K562 (cell line): ENCODE results near the gene GLOD4. TPM values are rescaled to one million over a fixed set of nuclear protein-coding genes. Genes with fewer than 3 reads are reported as not detected.

ENCODE experiments used
- ATAC-seq: fragments of 200-7000 bp; cut with Tn5 transposase; 3 replicates; pipeline ENCODE4 v1.9.1; 2020; ENCODE audit warnings: moderate library complexity
- BruUV-seq: library from RNA; stranded (reverse); fragments of 400-500 nt; replicated peaks from 2 replicates; lab custom pipeline; 2021; lab: Mats Ljungman, UMichigan
- CTCF ChIA-PET: fragments of 300-600 bp; formaldehyde crosslinking; extraction: SDS; loops from one replicate; lab custom pipeline; 2021; ENCODE audit warnings: low intra/inter-chr PET ratio; lab: Yijun Ruan, JAX
- POLR2A ChIA-PET: fragments of 300-600, 350-650 bp; sonication (Branson Sonifier 250); formaldehyde crosslinking; extraction: SDS; loops from one replicate; lab custom pipeline; 2021; ENCODE audit warnings: antibody characterized with exemption, inconsistent platforms; lab: Yijun Ruan, JAX
- DNase-seq, 4 experiments: peaks; one replicate each; pipeline versions ENCODE4 v3.0.0 to v3.0.0-alpha.2; 2011 to 2018; ENCODE audit warnings: low spot score in 3 of 4, mixed read lengths in 3 of 4; ENCODE audit errors: extremely low read depth in 1 of 4
- FAIRE-seq: peaks from 2 replicates; lab custom pipeline; 2011; peaks lifted over from hg19 to GRCh38; lab: Jason Lieb, UNC
- H2AFZ ChIP-seq: 2 replicates; pipeline ENCODE4 v1.6.0; 2011; ENCODE audit warnings: low read depth, low read length, control low read depth, inconsistent platforms
- H3K27ac ChIP-seq: fragments of 200-600 bp; 3 replicates; pipeline ENCODE4 v1.8.0; 2011; ENCODE audit warnings: low read depth, mild to moderate bottlenecking, control low read depth, inconsistent platforms, low read length, moderate library complexity, mixed read lengths; ENCODE audit errors: extremely low read depth
- H3K27me3 ChIP-seq, 2 experiments: fragments of 300-600 bp in 1 of 2; 2 replicates in 1 of 2; 3 replicates in 1 of 2; pipeline versions ENCODE4 v1.6.0 to v1.8.0; 2011; ENCODE audit warnings: inconsistent platforms in 2 of 2, low read length in 2 of 2, mild to moderate bottlenecking in 1 of 2, mixed read lengths in 1 of 2, moderate library complexity in 1 of 2; ENCODE audit not compliant: control insufficient read depth in 2 of 2, insufficient read depth in 2 of 2
- H3K36me3 ChIP-seq: fragments of 300-600 bp; 3 replicates; pipeline ENCODE4 v1.8.0; 2011; ENCODE audit warnings: mild to moderate bottlenecking, low read length, inconsistent platforms; ENCODE audit not compliant: control insufficient read depth, insufficient read depth
- H3K4me1 ChIP-seq, 2 experiments: fragments of 200-600 bp in 1 of 2; replicated peaks in 1 of 2; 2 replicates in 1 of 2; 3 replicates in 1 of 2; pipeline versions ENCODE4 v1.5.1 to v1.8.0; 2011; ENCODE audit warnings: inconsistent platforms in 2 of 2, low read length in 2 of 2, mild to moderate bottlenecking in 1 of 2, mixed read lengths in 1 of 2, moderate library complexity in 1 of 2; ENCODE audit not compliant: control insufficient read depth in 2 of 2, insufficient read depth in 2 of 2
- H3K4me2 ChIP-seq: 2 replicates; pipeline ENCODE4 v1.6.1; 2011; ENCODE audit warnings: low read length, control low read depth, inconsistent platforms, mixed read lengths; ENCODE audit not compliant: insufficient read depth
- H3K4me3 ChIP-seq: fragments of 200-600 bp; sonication (generic), shearing (Covaris generic); 2 replicates; pipeline ENCODE4 v1.5.1; 2016; ENCODE audit warnings: control low read depth, inconsistent platforms
- H3K79me2 ChIP-seq: fragments of 200-600 bp; 3 replicates; pipeline ENCODE4 v1.8.0; 2011; ENCODE audit warnings: low read length, inconsistent platforms; ENCODE audit not compliant: control insufficient read depth, insufficient read depth
- H3K9ac ChIP-seq, 2 experiments: 2 replicates each; pipeline versions ENCODE4 v1.6.0 to v1.6.1; 2011; ENCODE audit warnings: low read depth in 2 of 2, low read length in 2 of 2, control low read depth in 1 of 2, inconsistent platforms in 1 of 2, mild to moderate bottlenecking in 1 of 2, mixed read lengths in 1 of 2; ENCODE audit not compliant: insufficient read depth in 1 of 2
- H3K9me1 ChIP-seq: one replicate; pipeline ENCODE4 v1.6.0; 2011; ENCODE audit warnings: inconsistent platforms, mild to moderate bottlenecking, low read length, moderate library complexity; ENCODE audit not compliant: control insufficient read depth, insufficient read depth
- H3K9me3 ChIP-seq: replicated peaks from 2 replicates; pipeline ENCODE4 v1.5.1; 2011; ENCODE audit warnings: low read depth, low read length, inconsistent platforms; ENCODE audit not compliant: control insufficient read depth, insufficient read depth
- H4K20me1 ChIP-seq: replicated peaks from 2 replicates; pipeline ENCODE4 v1.6.1; 2011; ENCODE audit warnings: low read length, inconsistent platforms, mixed read lengths; ENCODE audit not compliant: control insufficient read depth, insufficient read depth
- FOXJ2 ChIP-seq: fragments of 200-800 bp; sonication (Bioruptor generic); IDR thresholded peaks from 2 replicates; pipeline ENCODE4 v1.6.1; 2016; ENCODE audit warnings: missing genetic modification characterization, missing compliant biosample characterization
- HIVEP1 ChIP-seq: fragments of 250-450 bp; sonication (Bioruptor Pico); IDR thresholded peaks from 2 replicates; pipeline ENCODE4 v1.4.0; 2020; ENCODE audit warnings: mild to moderate bottlenecking
- KLF16 ChIP-seq: IDR thresholded peaks from 2 replicates; pipeline ENCODE4 v1.6.1; 2016; ENCODE audit warnings: antibody characterized with exemption
- SMAD4 ChIP-seq: fragments of 250-450 bp; sonication (Bioruptor Pico); conservative IDR thresholded peaks from 2 replicates; pipeline ENCODE4 v1.8.0; 2021; ENCODE audit warnings: inconsistent platforms, mild to moderate bottlenecking, moderate library complexity
- TEAD1 ChIP-seq, 2 experiments: fragments of 450-650 bp in 1 of 2; sonication (generic) in 1 of 2; formaldehyde crosslinking; IDR thresholded peaks; 2 replicates each; pipeline versions ENCODE4 v1.4.0 to v1.8.0; 2020 to 2022; ENCODE audit warnings: mild to moderate bottlenecking in 2 of 2, missing genetic modification reagents in 1 of 2
- ZNF197 ChIP-seq: fragments of 200-800 bp; sonication (Bioruptor generic); IDR thresholded peaks from 2 replicates; pipeline ENCODE4 v1.6.1; 2016; ENCODE audit warnings: low read depth, missing genetic modification characterization, missing compliant biosample characterization
- ZNF354B ChIP-seq: fragments of 250-450 bp; sonication (Bioruptor Pico); IDR thresholded peaks from 2 replicates; pipeline ENCODE4 v1.4.0; 2020
- WGBS: fragments of 100-300 bp; shearing (Covaris generic); methylation state at CpG from one replicate; pipeline ENCODE4 v1.1.6; 2016; ENCODE audit warnings: low coverage, mixed read lengths; ENCODE audit not compliant: insufficient coverage; ENCODE audit errors: missing lambda C conversion rate; 5-methylcytosine and 5-hydroxymethylcytosine counted together
- in situ Hi-C: fragments of 300-500 bp; cut with MboI; formaldehyde crosslinking; loops from 4 replicates; pipeline ENCODE4 v1.15.0; 2018; ENCODE audit warnings: inconsistent platforms, mixed read lengths
- intact Hi-C: fragments of 100-400 bp; cut with micrococcal nuclease; formaldehyde crosslinking; loops from 2 replicates; pipeline ENCODE4 v1.14.2; 2022
- polyA plus RNA-seq, 8 experiments: library from polyadenylated mRNA; depleted of rRNA in 4 of 8; stranded (reverse) in 5 of 8; unstranded in 3 of 8; fragments of >200 nt; fragmentation: Nextera tagmentation in 2 of 8; fragmentation: Illumina TruSeq in 1 of 8; extraction: Ambion mirVana in 2 of 8; extraction: Trizol in 1 of 8; gene quantifications; 2 replicates each; pipeline versions ENCODE4 v1.2.1 to v1.2.3, GENCODE V29; 2011 to 2014; ENCODE audit warnings: inconsistent platforms in 1 of 8, missing spikeins in 1 of 8
- total RNA-seq, 7 experiments: library from RNA; depleted of rRNA in 6 of 7; stranded (reverse); fragments of >200 nt in 6 of 7; fragmentation: Illumina TruSeq in 2 of 7; extraction: Trizol in 2 of 7; gene quantifications; 2 replicates each; pipeline versions ENCODE4 v1.2.1 to v1.2.3, GENCODE V29; 2011 to 2021; ENCODE audit warnings: low replicate concordance in 1 of 7
- TF ChIP-seq, protein P1 (sequence below): fragments of 450-650 bp; IDR thresholded peaks from 2 replicates; pipeline ENCODE4 v1.6.1; 2016; ENCODE audit warnings: borderline replicate concordance
- TF ChIP-seq, protein P2 (sequence below): sonication (generic); formaldehyde crosslinking; IDR thresholded peaks from 2 replicates; pipeline ENCODE4 v1.8.1; 2023; ENCODE audit warnings: mild to moderate bottlenecking, missing genetic modification reagents
- TF ChIP-seq, protein P3 (sequence below): sonication (generic); formaldehyde crosslinking; IDR thresholded peaks from 2 replicates; pipeline ENCODE4 v1.8.0; 2022; ENCODE audit warnings: mild to moderate bottlenecking, missing genetic modification reagents
- TF ChIP-seq, protein P4 (sequence below): fragments of 250-450 bp; sonication (Bioruptor Pico); IDR thresholded peaks from 2 replicates; pipeline ENCODE4 v1.5.0; 2021

GLOD4 gene
- total and polyA plus RNA-seq, 9 of the 15 experiments (the other 6 are each of a cell fraction or from before 2014, with no cell fraction given): 52.0 to 109 (median 64.9) TPM

- TF ChIP-seq, protein P1, sequence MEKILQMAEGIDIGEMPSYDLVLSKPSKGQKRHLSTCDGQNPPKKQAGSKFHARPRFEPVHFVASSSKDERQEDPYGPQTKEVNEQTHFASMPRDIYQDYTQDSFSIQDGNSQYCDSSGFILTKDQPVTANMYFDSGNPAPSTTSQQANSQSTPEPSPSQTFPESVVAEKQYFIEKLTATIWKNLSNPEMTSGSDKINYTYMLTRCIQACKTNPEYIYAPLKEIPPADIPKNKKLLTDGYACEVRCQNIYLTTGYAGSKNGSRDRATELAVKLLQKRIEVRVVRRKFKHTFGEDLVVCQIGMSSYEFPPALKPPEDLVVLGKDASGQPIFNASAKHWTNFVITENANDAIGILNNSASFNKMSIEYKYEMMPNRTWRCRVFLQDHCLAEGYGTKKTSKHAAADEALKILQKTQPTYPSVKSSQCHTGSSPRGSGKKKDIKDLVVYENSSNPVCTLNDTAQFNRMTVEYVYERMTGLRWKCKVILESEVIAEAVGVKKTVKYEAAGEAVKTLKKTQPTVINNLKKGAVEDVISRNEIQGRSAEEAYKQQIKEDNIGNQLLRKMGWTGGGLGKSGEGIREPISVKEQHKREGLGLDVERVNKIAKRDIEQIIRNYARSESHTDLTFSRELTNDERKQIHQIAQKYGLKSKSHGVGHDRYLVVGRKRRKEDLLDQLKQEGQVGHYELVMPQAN: no peak
- no peak for TF ChIP-seq SMAD4 (CRISPR knock-in tag)
Measured at GRCh38 chr17:798246-798645, 16.2 kb upstream of the GLOD4 start (continued).

GRCh38 chr17:797236-797840, 15.3 kb upstream of the GLOD4 start:
- Histone ChIP-seq H3K27me3 (peaks cover 16 to 40% of the 10 kb centered on the region in 2 experiments), H3K9me3 (no peaks in the 10 kb centered on the region), H3K36me3 (peaks cover 5% of the 10 kb centered on the region; the same call in 1 of the 3 replicates), H3K79me2 (no peaks in the 10 kb centered on the region), H3K4me3 (no peak overlapping the region), H4K20me1 (0 out of 2 replicates have a peak, but pooled peaks cover 7% of the 10 kb centered on the region), H3K4me1 (peaks cover 0 to 4% of the 10 kb centered on the region in 2 experiments; a peak in 1 of 5 replicates), H3K27ac (no peak overlapping the region), H2AFZ (no peak overlapping the region), H3K4me2 (no peak overlapping the region), H3K9ac (no peak overlapping the region), H3K9me1 (no peaks in the 10 kb centered on the region)
- intact Hi-C loops (loop anchor here (5.0 kb wide), 1 partner anchor 200 kb away; the partner anchor contains the start of gene TIMM22), in situ Hi-C loops (no loop called here)
- WGBS: 44% methylated on average over 11 of the region's 22 CpGs
- no peak for FAIRE-seq
- ATAC-seq: no peak
- DNase-seq: no peak
- ChIA-PET POLR2A (interaction anchor here (1.1 to 1.4 kb wide), 3 partner anchors 11 to 128 kb away, joined by 3 to 6 read pairs (median 5); no protein-coding TSS in a partner anchor), CTCF (no interaction called here)
- BruUV-seq: no TSS peak
- TF ChIP-seq HIVEP1 (CRISPR knock-in tag): no peak
- no peak for TF ChIP-seq KLF16
- TF ChIP-seq, protein P2, sequence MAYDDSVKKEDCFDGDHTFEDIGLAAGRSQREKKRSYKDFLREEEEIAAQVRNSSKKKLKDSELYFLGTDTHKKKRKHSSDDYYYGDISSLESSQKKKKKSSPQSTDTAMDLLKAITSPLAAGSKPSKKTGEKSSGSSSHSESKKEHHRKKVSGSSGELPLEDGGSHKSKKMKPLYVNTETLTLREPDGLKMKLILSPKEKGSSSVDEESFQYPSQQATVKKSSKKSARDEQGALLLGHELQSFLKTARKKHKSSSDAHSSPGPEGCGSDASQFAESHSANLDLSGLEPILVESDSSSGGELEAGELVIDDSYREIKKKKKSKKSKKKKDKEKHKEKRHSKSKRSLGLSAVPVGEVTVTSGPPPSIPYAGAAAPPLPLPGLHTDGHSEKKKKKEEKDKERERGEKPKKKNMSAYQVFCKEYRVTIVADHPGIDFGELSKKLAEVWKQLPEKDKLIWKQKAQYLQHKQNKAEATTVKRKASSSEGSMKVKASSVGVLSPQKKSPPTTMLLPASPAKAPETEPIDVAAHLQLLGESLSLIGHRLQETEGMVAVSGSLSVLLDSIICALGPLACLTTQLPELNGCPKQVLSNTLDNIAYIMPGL (CRISPR knock-in tag): no peak
- TF ChIP-seq ZNF197 (CRISPR knock-in tag): no peak
- TF ChIP-seq FOXJ2 (tag): no peak
- TF ChIP-seq, protein P3, sequence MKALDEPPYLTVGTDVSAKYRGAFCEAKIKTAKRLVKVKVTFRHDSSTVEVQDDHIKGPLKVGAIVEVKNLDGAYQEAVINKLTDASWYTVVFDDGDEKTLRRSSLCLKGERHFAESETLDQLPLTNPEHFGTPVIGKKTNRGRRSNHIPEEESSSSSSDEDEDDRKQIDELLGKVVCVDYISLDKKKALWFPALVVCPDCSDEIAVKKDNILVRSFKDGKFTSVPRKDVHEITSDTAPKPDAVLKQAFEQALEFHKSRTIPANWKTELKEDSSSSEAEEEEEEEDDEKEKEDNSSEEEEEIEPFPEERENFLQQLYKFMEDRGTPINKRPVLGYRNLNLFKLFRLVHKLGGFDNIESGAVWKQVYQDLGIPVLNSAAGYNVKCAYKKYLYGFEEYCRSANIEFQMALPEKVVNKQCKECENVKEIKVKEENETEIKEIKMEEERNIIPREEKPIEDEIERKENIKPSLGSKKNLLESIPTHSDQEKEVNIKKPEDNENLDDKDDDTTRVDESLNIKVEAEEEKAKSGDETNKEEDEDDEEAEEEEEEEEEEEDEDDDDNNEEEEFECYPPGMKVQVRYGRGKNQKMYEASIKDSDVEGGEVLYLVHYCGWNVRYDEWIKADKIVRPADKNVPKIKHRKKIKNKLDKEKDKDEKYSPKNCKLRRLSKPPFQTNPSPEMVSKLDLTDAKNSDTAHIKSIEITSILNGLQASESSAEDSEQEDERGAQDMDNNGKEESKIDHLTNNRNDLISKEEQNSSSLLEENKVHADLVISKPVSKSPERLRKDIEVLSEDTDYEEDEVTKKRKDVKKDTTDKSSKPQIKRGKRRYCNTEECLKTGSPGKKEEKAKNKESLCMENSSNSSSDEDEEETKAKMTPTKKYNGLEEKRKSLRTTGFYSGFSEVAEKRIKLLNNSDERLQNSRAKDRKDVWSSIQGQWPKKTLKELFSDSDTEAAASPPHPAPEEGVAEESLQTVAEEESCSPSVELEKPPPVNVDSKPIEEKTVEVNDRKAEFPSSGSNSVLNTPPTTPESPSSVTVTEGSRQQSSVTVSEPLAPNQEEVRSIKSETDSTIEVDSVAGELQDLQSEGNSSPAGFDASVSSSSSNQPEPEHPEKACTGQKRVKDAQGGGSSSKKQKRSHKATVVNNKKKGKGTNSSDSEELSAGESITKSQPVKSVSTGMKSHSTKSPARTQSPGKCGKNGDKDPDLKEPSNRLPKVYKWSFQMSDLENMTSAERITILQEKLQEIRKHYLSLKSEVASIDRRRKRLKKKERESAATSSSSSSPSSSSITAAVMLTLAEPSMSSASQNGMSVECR: no peak
- no peak for TF ChIP-seq TEAD1 (CRISPR knock-in tag; IDR thresholded peaks at IDR 0.05)
- TF ChIP-seq, protein P4, sequence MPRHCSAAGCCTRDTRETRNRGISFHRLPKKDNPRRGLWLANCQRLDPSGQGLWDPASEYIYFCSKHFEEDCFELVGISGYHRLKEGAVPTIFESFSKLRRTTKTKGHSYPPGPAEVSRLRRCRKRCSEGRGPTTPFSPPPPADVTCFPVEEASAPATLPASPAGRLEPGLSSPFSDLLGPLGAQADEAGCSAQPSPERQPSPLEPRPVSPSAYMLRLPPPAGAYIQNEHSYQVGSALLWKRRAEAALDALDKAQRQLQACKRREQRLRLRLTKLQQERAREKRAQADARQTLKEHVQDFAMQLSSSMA: no peak
- TF ChIP-seq ZNF354B: no peak
